A549 treated with Hydrocortisone at 1 μM for 4 hours (cell line): ENCODE data around the gene DMTF1. TPM values are rescaled to one million over a fixed set of nuclear protein-coding genes. Genes with fewer than 3 reads are reported as not detected.

Experiments
- total RNA-seq: library from RNA; stranded (reverse); fragments of 200-300 nt; extraction: Qiagen RNA extraction; gene quantifications from 5 replicates; pipeline ENCODE4 v1.2.3, GENCODE V29; 2022

DMTF1 gene, protein sequence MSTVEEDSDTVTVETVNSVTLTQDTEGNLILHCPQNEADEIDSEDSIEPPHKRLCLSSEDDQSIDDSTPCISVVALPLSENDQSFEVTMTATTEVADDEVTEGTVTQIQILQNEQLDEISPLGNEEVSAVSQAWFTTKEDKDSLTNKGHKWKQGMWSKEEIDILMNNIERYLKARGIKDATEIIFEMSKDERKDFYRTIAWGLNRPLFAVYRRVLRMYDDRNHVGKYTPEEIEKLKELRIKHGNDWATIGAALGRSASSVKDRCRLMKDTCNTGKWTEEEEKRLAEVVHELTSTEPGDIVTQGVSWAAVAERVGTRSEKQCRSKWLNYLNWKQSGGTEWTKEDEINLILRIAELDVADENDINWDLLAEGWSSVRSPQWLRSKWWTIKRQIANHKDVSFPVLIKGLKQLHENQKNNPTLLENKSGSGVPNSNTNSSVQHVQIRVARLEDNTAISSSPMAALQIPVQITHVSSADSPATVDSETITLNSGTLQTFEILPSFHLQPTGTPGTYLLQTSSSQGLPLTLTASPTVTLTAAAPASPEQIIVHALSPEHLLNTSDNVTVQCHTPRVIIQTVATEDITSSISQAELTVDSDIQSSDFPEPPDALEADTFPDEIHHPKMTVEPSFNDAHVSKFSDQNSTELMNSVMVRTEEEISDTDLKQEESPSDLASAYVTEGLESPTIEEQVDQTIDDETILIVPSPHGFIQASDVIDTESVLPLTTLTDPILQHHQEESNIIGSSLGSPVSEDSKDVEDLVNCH
- total RNA-seq = 14.7 to 22.4 TPM (median 18.5 TPM) in 5 replicates

DNA sequence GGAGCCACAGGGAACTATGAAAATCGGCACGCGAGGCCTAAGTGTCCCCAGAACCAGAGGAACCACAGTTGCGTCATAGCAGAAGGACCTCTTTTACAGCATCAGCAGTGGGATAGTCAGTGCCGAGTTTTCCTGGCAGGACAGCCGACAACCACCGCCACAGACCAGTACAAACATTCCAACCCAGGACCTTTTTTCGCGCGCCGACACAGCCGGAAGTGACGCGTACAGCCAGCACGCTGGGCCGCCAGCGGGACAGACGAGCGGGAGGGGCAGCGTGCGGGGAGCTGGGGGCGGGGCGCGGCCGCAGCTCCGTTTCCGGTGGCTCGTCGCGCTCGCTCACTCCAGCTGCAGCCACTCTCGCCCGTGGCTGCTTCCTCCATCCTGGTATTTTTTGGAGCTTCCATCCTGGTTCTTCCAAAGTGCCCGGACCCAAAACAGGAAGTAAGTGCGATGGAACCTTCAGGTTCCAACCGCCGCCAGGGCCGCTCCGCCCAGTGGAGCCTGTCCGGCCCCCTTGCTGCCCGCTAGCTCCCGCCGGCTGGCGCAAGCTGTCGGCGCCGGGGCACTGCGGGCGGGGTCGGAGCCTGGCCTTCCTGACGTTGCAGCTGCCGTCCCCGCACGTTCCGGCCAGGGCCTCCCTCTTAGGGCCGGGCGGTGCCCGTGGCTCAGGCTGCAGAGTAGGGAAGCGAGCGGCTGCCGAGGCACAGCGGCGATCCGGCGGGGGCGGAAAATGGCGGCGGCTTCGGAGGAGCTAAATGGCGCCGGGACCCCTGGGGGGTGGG lies at the start of gene DMTF1:
Gene DMTF1, plus strand, starts transcription at position 342 of the 785 bp plus-strand sequence. CDS start 12,489 bp downstream, outside the sequence.

DNA sequence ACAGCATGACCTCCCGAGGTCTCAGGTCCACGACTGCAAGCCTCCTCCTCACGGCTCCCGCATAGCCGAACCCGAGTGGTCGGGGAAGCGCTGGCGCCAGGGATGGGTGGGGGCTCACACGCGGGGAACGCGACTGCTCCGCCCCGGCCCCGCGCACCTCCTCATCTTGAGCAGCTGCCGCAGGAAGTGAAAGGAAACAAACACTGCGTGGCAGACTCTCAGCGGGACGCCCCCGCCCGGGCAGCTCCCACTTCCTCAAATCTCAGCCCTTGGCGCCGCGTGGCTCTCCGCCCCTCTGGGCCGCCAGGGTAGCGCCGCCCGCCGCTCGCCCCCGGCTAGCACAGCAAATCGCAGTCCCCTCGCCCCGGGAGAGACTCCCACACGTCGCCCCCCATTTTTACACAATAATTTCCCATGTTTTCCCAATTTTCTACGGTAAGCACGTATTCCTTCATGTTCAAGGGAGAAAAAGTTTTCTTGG lies 67.3 kb downstream of the DMTF1 start, which contains the start of gene TMEM243:
Gene TMEM243, minus strand, starts transcription at position 188 of the 481 bp plus-strand sequence. CDS start 229 bp downstream, outside the sequence.

Other genes with a start within 250 kb of the DMTF1 start
- gene ELAPOR2, start 92.8 kb upstream of the DMTF1 start, total RNA-seq = 0.07 to 0.22 TPM (median 0.16 TPM) in 4 of 5 replicates, not detected in the other
- gene TMEM243, start 67.3 kb downstream of the DMTF1 start, total RNA-seq = 23.5 to 27.3 TPM (median 25.8 TPM) in 5 replicates
- 5.6 to 6.5 TPM (median 6.2 TPM) in 5 replicates for gene CROT, start 193.2 kb downstream of the DMTF1 start, total RNA-seq